Measurements from ENCODE around the gene CD164.
A peak's percentile ranks its signal among the peaks of the same experiment; 100 is the strongest.

The CD164 gene

GRCh38 chr6:109381747-109382575, at the start of gene CD164:
TSS of gene CD164 (minus strand) at chr6:109382467. CDS start at chr6:109382378, 89 bp downstream.
- DNase-seq (ENCODE audit: low spot score): peak; percentile 91

- no peak for DNase-seq (ENCODE audit: low spot score)
These were observed 47.2 kb upstream of the CD164 start for GRCh38 chr6:109429496-109429895.

- no peak for DNase-seq (ENCODE audit: low spot score)
These were observed 46.7 kb upstream of the CD164 start for GRCh38 chr6:109428889-109429477.

- no peak for DNase-seq (ENCODE audit: low spot score)
These were observed 42.7 kb upstream of the CD164 start for GRCh38 chr6:109424946-109425345.

- no peak for DNase-seq (ENCODE audit: low spot score)
These were observed 38.9 kb upstream of the CD164 start for GRCh38 chr6:109421184-109421583.

- DNase-seq (ENCODE audit: low spot score): no peak
These were observed 38.5 kb upstream of the CD164 start for GRCh38 chr6:109420751-109421150.

GRCh38 chr6:109417646-109418045, 35.4 kb upstream of the CD164 start:
- DNase-seq (ENCODE audit: low spot score): no peak

- DNase-seq (ENCODE audit: low spot score): no peak
These were observed 28.8 kb upstream of the CD164 start for GRCh38 chr6:109411034-109411433.

GRCh38 chr6:109406196-109406595, 23.9 kb upstream of the CD164 start:
- DNase-seq (ENCODE audit: low spot score): no peak

GRCh38 chr6:109397020-109397419, 14.8 kb upstream of the CD164 start:
- DNase-seq (ENCODE audit: low spot score): no peak

GRCh38 chr6:109396046-109396718, 13.9 kb upstream of the CD164 start:
- no peak for DNase-seq (ENCODE audit: low spot score)

- DNase-seq (ENCODE audit: low spot score): no peak
These were observed 11.6 kb upstream of the CD164 start for GRCh38 chr6:109393886-109394281.

- DNase-seq (ENCODE audit: low spot score): no peak
These were observed 11.1 kb upstream of the CD164 start for GRCh38 chr6:109393157-109393885.

- no peak for DNase-seq (ENCODE audit: low spot score)
These were observed 7.5 kb upstream of the CD164 start for GRCh38 chr6:109389650-109390274.

GRCh38 chr6:109388265-109388664, 6.0 kb upstream of the CD164 start:
- DNase-seq (ENCODE audit: low spot score): no peak

GRCh38 chr6:109383438-109383940, 1.2 kb upstream of the CD164 start:
- no peak for DNase-seq (ENCODE audit: low spot score)

- DNase-seq (ENCODE audit: low spot score): peak; percentile 93
These were observed 540 bp upstream of the CD164 start for GRCh38 chr6:109382576-109383437.

- DNase-seq (ENCODE audit: low spot score): no peak
These were observed 1.1 kb downstream of the CD164 start for GRCh38 chr6:109381061-109381746.

- no peak for DNase-seq (ENCODE audit: low spot score)
These were observed 2.6 kb downstream of the CD164 start for GRCh38 chr6:109379711-109380110.

GRCh38 chr6:109377717-109378116, 4.5 kb downstream of the CD164 start:
- DNase-seq (ENCODE audit: low spot score): no peak
